Epithelial cell of proximal tubule (primary cell): ENCODE data around the gene CBFA2T3. TPM values are rescaled to one million over a fixed set of nuclear protein-coding genes. Genes with fewer than 3 reads are reported as not detected.

Source experiments
- DNase-seq: peaks from one replicate; pipeline ENCODE4 v3.0.0-alpha.2; 2011; ENCODE audit warnings: low read depth
- H3K4me3 ChIP-seq: 2 replicates; pipeline ENCODE4 v1.5.1; 2011; ENCODE audit warnings: low read depth, mild to moderate bottlenecking, low read length
- CTCF ChIP-seq: conservative IDR thresholded peaks from 2 replicates; pipeline ENCODE4 v1.5.1; 2012; ENCODE audit warnings: low read depth, mild to moderate bottlenecking, low read length
- total RNA-seq: library from RNA; depleted of rRNA; stranded (reverse); fragments of >200 nt; gene quantifications from 2 replicates; pipeline ENCODE4 v1.2.3, GENCODE V29; 2015

The CBFA2T3 gene
- total RNA-seq, 1 donor from 2014 or later, result 0.86 TPM

- no peak for DNase-seq
Measured at GRCh38 chr16:88902744-88903143, 74.3 kb downstream of the CBFA2T3 start.

GRCh38 chr16:88901718-88902337 lies 75.2 kb downstream of the CBFA2T3 start:
- no peak overlapping the region for H3K4me3 ChIP-seq
- DNase-seq, result no peak
- no peak for TF ChIP-seq CTCF

More at GRCh38 chr16:88902744-88903143, 74.3 kb downstream of the CBFA2T3 start:
- no peak overlapping the region for H3K4me3 ChIP-seq
- TF ChIP-seq CTCF, result no peak

DNA sequence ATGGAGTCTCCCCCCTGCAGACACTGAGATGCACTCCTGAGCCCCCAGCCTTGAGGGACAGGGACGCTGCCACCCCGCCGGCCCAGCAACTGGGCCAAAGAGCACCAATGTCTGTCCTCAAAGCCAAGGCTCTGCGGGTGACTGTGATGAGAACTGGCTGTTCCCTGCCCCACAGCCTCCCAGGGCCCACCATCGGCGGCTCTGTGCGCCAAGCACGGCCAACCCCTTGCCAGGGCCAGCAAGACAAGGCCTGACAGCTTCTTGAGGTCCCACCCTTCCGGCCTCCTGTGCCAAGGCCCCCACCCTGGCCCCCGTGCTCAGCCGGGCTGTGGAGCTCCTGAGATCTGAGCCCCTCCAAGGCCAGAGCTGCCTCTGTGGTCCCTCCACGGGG lies 76.3 kb downstream of the CBFA2T3 start:
- H3K4me3 ChIP-seq, result no peak overlapping the region
- no peak for TF ChIP-seq CTCF
- DNase-seq, result no peak

DNA sequence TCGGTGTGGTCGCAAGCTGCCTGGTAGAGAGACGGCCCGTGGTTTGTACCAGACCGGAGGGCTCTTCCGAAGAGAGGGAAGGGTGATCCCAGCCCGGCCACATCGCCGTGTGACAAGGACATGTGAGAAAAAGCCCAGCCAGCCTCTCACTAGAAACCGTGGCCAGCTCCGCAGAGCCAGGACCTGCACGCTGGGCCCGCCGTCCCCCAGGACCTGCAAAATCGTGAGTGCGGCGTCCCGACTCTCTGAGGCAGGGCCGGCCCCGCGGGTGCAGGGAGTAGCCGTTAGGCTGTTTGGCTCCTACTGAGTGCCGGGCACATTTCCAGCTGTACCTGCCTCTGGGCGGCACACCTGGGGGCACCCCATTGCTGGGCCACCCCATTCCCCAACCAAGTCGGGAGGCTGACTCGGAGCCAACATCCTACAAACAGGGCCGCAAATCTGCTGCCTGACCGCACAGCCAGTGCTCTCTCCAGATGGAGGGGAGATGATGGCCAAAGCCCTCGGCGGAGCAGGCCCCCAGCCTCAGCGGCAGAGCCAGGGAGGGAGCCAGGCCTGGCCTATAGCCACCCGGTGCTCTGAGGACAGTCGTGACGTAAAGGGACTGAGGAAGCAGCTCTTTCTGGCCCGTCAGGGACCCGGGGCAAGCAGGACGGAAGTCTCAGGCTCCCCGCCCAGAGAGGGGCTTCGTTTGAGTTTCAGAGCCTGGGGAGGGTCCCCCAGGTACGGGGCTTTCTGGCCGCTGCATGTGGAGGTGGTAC lies 76.9 kb downstream of the CBFA2T3 start:
- DNase-seq, result no peak
- TF ChIP-seq CTCF, result no peak

GRCh38 chr16:88897696-88898425 lies 79.1 kb downstream of the CBFA2T3 start:
- TF ChIP-seq CTCF, result no peak
- DNase-seq, result no peak

More for the DNA sequence above, 76.9 kb downstream of the CBFA2T3 start:
- H3K4me3 ChIP-seq, result no peak overlapping the region

GRCh38 chr16:88896238-88897070 lies 80.6 kb downstream of the CBFA2T3 start:
- TF ChIP-seq CTCF, result no peak
- no peak for DNase-seq
- H3K4me3 ChIP-seq, result no peak overlapping the region

More at GRCh38 chr16:88897696-88898425, 79.1 kb downstream of the CBFA2T3 start:
- H3K4me3 ChIP-seq, result no peak overlapping the region
